HG03457 (cell line): ENCODE results near the gene FAM47E.

Experiments used
- ATAC-seq: cut with Tn5 transposase; IDR thresholded peaks from one replicate; pipeline ENCODE4 v1.9.1; 2021; ENCODE audit warnings: moderate number of reproducible peaks; ENCODE audit not compliant: unreplicated experiment

Gene FAM47E, protein sequence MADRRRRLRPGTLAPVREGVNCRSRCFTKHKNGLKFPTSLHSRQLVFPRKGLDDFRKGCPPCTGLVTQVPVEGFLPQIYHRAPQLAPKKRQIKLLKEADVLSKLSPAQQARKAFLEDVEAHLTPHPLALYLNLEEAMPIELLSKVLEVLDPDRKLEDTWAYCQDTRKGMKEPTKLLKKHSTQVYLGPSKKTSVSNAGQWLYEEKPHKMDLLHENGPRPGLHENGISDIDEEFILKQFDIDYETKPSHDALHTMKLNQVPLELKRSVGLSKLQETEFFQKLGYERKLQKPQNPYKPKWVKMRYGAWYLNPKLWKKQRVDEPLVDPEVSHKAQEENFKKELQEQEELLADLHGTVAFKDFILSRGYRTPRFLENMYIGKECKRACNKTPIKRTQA

DNA sequence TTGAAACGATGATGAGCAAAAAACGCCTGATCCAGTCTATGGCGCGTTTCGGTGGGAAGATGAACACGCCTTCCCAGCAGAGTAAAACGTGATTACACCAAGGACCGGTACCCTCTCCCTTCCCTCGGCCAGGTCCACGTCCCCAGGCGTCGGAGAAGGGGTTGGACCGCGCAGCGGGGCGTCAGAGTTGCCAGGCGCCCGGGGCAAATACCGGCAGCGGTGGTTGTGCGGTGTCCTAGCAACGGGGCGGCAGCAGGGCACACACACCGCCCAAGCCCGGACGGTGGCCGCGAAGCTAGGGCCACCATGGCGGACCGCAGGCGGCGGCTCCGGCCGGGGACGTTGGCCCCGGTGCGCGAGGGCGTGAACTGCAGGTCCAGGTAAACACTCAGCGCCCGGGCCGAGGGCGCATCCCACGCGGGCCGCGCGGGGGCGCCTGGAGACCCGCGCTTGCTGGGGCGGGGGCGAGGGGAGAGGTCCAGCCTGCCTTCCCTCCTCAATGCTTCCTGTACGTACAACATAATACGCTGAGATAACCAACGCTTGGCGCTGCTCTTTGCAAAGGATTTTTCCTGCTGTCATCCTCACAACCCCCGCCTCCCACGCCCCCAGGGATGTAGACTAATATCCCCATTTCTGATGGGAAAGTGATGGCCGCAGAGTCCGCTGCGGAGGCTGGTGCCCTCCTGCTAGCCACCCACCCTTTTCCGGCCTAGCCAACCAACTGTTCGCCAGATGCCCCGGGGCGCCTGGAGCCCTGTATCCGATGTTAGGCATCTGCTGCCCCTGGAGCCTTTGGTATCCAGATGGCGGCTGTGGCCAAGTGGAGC, at the start of gene FAM47E:
Gene FAM47E, plus strand, starts transcription at position 281 of the 830 bp plus-strand sequence. Its CDS starts 26 bp downstream, at position 307.
- no peak for ATAC-seq

DNA sequence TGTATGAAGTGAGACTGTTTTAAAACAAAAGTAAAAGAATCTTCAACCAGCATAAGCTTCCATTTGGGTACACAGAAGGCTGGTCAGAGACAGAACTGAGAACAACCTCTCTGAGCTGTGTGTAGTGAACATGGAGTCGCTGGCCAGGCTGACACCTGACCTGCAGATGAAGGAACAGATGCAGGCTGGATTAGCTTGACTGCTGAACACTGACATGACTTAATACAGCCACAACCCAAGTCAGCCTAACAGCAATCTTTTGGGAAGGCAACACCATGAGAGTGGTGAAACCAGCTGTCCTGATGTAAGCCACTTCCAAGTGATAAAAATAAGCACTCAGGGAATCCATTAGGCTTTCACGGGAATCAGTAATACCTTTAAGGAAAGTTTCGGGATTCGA, 48.0 kb upstream of the FAM47E start:
- no peak for ATAC-seq

DNA sequence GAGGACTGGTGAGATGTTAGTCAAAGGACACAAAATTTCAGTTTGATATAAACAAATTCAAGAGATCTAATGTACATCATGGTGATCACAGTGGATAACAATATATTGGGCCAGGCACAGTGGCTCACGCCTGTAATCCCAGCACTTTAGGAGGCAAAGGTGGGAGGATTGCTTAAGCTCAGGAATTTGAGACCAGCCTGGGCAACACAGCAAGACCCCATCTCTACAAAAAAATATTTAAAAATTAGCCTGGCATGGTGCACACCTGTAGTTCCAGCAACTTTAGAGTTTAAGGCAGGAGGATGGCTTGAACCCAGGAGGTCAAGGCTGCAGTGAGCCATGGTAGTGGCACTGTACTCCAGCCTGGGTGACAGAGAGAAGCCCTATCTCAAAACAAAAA, 46.6 kb upstream of the FAM47E start:
- ATAC-seq, result no peak

DNA sequence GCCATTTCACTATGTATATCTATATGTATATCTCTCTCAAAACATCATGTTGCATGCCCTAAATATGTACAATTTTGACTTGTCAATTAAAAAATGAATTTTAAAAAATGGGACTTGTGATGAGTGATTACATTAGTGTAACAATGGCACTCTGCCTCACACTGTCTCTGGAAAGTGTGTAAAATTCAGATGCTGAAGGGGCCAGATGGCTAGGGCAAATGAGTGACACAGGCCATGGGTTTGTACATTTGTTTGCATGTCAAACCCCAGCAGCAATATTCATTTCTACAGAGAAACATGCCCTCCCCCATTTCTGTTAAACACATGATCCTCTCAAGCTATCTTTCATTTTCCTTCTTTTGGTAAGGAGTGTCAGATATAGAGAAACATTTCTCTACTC, 46.0 kb upstream of the FAM47E start:
- no peak for ATAC-seq

DNA sequence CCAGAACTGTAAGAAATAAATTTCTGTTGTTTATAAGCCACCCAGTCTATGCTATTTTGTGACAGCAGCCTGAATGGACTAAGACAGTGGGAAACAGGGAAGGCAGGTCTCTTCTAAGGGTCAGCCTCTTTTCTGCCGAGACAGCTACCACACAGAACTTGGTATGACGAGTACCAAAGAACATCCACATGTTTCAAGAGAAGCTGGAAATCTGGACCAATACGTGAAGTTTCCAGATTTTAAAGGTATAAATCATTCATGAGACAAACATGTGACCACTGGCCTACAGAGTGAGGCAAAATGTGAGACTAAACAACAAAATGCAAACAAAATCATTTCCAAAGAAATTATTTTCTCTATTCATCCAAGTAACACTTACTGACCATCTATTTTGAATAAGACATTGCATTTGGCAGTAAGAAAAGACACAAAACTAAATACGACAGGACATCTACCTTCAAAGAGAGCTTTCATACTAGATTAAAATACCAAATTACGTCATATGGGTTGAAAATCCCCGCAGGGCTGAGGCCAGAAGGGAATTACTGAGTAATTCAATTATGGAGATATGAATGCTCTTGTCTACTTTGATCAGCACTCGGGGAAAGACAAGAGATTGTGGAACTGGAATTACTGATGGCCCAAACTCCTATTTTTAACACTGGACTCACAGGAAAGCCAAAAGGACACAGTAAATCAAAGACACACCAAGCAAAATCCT, 45.1 kb upstream of the FAM47E start:
- ATAC-seq, result no peak

DNA sequence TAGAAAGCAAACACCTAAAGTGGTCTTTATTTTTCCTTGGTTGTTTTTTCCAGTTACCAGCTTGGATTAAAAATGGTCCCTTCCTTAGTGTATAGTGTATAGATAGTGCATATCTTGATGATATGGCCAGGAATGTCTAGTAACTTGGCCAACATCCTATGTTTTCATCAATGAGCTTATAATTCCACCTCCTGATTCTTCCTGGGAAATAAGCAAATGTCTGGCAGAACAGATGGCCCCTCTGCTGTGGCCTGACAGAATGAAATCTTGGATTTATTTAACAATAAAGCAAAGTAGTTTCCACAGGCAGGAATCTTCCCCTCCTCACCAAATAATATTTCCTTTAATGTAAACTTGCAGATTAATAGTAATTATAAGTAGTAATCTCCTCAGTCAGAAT, 44.0 kb upstream of the FAM47E start:
- no peak for ATAC-seq

DNA sequence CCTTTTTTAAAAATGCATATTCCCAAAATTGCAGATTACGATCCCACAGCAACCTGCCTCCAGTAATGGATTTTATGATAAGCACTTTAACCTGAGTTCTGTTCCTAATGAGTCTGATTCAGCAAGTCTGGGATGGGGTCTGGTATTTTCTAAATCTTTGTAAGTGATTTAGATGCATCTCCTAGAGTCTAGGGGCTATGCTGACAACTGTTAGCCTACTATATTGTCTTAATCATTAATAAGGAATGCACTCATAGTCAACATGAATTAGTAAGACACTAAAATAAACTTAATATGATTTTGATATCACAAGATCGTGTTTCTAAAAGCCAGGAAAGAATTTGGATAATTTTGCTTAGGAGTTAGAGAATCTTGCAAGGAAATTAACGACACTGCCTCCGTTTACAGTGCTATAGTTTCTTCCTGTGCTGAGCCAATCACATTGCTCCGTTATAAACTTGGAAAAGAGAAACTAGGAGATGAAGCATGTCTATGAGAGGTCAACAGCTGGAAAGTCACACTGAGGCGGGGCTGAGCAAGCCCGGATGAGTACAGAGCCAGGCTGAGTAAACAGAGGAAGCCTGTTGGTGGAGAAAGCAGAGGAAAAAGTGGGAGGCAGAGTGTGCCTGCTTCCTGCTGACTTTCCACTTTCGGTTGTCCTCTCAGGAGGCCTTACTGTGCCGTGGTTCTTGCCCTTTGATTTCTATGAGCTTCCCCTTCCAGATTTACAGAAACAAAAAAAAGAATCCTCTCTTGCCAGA, 43.3 kb upstream of the FAM47E start:
- no peak for ATAC-seq

DNA sequence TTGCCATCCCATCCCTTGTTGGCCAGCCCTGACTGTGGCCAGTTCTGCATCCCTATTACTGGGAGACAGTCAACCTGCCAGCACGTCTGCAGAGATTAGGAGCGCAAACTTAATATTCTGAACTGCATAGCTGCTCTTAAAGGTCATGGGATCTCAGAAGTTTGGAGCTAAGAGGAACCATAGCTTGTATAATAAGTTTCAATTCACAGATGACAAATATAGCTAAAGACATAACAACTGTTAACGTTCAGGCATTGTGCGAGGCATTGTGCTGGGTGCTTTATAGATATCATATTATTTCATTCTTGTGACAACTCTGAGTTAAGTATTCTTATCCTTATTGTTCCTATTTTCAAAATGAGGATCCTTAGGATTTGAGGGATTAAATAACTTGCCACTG, 41.6 kb upstream of the FAM47E start:
- ATAC-seq, result no peak

DNA sequence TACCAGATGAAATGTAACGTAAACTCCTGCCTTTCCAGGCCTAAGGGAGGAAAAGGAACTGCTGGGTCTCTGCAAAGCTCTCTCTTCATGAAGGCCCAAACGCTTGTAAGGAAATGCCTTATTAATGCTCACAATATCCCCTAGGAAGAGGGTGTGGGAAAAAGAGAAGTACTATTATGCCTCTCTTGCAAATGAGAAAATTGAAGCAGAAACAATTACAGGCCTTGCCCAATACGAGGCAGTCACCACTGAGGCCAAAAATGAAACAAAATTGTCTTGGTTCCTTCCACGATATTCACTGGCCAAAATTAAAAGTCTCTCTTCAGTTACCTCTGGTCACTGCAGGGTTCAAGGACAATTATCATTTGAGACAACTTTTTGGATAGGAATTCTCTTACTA, 41.1 kb upstream of the FAM47E start:
- ATAC-seq, result no peak

DNA sequence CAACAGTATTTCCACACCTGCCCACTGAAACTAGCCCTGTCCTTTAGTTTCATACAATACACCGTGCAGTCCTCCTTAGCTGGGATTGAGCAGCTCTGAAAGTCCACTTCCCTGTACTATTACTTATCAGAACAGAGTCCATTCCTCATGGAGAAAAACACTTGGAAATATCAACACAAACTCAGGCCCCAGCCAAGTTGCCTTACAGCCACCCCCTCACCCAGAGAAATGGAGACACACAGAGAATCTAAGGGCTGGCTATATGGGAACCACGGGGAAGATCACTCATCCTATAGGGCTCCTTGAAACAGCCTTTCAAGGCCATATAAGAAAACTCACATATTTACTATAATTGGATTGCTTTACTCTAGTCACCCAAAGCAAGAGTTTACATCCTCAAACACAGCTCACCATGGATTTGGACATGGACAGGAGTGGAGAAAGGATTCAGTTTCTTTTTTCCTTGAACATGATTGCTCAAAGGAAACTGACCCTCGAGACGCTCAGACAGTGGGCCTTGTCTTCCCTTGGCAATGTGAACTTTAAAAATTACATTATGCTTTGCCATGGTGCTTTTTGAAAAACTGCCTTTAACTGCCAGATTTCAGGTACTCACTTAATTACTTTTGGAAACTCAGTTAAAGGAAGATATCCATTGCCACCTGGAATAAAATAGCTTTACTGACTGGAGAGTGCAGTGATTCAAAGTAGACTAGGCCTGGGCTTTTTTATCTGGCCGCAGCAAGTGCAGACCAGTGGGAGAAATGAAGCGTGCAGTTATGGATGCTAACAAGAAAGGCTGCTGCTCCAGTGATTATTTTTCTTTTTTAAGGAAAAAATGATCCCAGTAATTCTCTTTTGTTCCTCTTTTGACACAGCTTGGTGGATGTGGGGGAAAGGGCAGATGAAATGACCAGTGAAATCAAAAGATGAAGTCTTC, 39.5 kb upstream of the FAM47E start:
- ATAC-seq, result no peak

DNA sequence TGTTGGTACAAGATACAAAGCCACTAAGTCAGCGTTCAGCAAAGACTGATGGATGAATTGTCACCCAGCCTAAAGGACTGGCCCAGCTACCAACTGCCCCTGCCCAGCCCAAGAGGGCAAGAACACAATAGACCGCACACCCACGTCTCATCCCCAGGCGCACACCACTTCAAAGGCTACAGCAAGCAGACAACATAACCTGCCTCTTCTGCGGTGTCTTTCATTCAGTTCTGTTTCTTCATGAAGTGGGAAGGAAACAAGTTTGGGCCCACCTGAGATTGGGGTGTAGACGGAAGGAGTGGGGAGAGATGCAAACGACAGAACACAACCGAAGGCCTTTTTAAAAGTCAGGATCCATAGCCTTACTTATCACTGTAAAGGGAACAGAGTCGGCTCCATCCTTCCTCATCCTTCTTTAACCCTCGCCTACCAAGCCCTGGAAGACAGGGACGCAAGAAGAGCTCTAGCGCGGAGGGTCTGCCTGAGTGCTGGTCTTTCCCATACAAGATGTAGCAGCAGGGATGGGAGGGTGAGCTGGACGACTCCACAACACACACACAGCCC, 38.6 kb upstream of the FAM47E start:
- ATAC-seq, result no peak

DNA sequence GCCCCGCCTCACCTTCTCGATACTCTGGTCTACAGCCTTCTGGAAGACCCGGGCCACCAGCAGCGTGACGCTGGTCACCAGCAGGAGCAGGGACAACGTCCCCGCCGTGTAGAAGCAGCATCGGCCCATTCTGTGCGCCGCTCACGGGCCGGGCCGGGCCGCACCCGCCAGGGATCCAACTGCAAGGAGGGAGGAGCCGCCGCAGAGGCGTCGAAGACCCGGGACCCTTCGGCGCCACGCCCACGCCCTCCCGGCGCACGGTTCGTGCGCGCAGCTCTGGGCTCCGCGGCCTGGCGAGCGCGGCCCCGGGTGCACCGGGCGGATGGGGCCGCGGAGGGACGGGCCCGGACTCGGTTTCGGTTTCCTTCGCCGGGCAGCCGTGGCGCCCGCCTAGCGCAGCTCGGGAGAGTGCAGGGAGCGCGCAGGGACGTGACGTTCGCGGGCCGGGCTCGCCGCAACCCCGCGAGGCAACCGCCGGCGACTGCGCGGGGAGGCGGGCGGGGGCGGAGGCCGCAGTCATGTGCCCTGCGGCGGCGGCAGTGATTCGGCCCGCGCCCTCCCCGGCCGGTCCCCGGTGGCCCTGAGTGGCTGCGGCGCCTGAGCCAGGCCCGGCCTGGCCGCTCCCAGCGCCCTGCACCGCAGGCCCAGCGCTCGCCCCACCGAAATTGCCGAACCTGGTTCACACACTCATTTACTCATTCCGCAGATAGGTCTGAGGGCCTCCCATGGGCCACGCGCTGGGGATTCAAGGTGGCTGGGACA, 37.9 kb upstream of the FAM47E start, which contains the start of gene SCARB2:
Gene SCARB2, minus strand, starts transcription at position 410 of the 762 bp plus-strand sequence. Its CDS starts 281 bp downstream, at position 129.
- peak; percentile 68 for ATAC-seq

DNA sequence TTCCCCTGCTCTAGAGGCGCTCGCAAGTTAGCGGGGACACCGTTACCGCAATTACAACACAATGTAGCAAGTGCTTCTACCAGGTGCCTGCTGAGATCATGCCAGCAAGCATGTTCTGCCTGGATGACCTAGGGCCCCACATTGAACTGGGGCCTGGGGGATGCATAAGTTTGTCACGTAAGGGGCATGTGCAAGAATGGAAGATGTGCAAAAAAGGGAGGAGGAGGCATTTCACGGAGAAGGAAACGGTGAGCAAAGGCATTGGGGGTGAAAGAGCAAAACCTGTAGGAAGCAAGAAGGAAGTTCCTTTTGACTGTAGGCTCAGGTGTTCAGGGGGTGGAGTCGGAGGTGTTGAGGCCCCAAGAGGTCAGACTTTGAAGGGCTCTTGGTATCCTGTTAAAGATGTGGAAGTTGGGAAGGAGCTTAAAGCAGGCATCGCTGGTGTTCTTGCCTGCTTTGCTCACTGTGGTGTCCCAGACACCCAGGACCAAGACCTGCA, 37.3 kb upstream of the FAM47E start:
- no peak for ATAC-seq

DNA sequence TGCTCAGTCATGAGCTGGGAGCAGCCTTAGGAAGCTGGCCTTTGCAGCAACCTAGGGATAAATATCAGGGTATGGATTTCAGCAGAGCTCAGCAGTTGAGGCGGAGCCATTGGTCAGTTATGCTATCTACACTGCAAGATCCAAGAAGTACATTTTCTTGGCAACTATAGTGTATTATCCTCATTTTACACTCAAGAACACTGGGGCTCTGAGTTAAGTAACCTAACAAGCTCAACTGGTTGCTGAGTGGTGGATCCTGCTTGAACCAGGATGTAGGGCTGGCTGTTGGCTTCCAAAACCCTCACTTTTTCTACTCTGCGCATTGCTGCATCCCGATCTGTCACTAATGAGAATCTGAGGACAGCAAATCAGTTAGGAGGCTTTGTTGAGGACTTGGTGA, 36.4 kb upstream of the FAM47E start:
- ATAC-seq, result no peak

DNA sequence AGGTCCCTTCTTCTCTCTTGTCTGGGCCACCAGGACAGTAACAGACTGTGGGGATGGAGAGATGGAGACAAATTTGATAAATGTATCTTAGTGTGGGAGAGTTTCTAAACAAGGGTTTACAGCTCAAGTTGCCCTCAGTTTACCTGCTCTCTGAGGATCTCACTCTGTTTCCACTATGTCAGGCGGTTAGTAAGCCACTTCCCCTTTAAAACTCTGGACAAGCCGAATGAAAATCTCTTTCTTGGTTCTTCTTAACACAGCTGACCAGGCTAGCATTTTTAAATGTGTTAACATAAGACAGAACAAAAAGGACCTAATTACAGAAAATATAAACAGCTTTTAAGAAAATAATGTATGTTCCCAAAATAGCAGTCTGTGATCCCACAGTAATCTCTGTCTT, 35.0 kb upstream of the FAM47E start:
- no peak for ATAC-seq

DNA sequence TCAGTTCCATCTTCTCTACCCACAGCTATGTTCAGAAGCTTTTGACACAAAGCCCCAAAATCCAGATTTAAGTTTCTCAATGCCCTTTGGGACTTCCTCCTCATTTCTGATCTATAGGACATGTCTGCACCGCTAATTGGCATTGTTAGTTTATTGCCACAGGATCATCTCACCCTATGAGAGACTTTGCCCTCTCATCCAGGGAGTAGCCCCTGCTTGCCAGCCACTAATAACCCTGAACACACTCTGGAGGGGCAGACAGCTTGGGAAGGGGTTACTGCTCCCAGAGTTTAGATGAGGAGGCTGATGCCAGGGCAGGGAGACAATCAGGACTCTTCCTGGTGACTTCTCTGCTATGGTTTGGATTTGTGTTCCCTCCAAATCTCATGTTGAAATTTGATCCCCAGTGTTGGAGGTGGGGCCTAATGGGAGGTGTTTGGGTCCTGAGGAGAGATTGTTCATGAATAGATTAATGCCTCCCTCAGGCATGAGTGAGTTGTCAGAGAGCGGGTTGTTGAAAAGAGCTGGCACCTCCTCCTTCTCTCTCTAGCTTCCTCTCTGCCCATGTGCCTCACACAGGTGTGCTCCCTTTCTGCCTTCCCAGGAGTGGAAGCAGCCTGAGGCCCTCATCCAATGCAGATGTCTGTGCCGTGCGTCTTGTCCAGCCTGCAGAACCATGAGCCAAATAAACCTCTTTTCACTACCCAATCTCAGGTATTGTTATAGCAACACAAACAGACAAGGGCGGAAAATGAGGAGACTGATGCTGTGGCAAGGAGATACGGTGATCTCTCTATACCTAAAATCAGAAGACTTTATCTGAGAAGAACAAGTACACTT, 34.3 kb upstream of the FAM47E start:
- ATAC-seq, result no peak

DNA sequence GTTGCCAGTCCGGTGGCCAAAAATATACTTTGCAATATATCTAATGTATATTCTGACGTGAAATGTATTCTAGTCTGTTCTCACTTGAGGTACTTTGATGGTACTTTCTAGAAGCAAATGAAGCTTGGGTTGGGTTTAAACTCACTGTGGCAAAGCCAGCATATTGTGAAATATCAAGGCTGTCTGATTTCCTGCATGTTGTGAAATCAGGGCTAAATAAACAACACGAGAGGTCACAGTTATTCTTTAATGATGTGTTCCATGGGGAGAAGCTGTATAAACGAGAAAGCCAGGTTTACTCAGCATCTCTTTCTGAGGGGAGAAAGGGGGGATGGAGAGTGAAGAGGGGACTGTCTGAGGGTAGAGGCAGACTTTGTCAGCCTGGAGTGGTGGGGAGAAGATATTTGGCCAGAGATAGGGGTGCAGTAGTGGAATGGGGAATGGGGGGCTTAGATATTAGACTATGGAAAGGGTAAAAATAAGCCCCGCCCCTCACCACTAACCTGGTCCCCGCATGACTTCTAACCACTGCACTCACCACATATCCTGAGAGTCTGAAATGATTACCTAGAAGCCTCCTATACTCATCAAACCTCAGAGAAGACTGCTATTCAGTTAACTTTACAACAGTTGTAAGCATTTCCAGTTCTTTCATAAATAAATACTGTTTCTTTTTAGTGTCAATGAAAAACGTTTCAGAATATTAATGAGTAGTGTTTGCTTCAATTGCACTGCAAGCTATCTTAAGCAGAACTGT, 32.0 kb upstream of the FAM47E start:
- no peak for ATAC-seq
